GM21390 (cell line): Measurements from ENCODE around the gene GPX7.
"Not testable (repeated sequence)": the region's sequence is repeated elsewhere in the genome, so short reads cannot be mapped to it uniquely, and the experiment has no call there.

Experiments
- ATAC-seq: cut with Tn5 transposase; IDR thresholded peaks from one replicate; pipeline ENCODE4 v1.9.1; 2021; ENCODE audit not compliant: unreplicated experiment

Gene GPX7

GRCh38 chr1:52601991-52602855 is at the start of gene GPX7:
Gene GPX7 (plus strand): TSS chr1:52602371. CDS start chr1:52602410, 39 bp downstream.
- ATAC-seq = no peak

- peak; percentile 50 for ATAC-seq
Observed at GRCh38 chr1:52552505-52553361, 49.4 kb upstream of the GPX7 start, which contains the start of gene TUT4. Gene TUT4 (minus strand): TSS chr1:52553092. CDS start chr1:52526280, 26,812 bp downstream.

GRCh38 chr1:52553362-52554266 is 48.6 kb upstream of the GPX7 start:
- ATAC-seq = peak; percentile 56

GRCh38 chr1:52554267-52554640 is 47.9 kb upstream of the GPX7 start:
- ATAC-seq = no peak

GRCh38 chr1:52554756-52555155 is 47.4 kb upstream of the GPX7 start:
- no peak for ATAC-seq

- ATAC-seq = no peak
Observed at GRCh38 chr1:52556641-52557360, 45.4 kb upstream of the GPX7 start.

- no peak for ATAC-seq
Observed at GRCh38 chr1:52558941-52559340, 43.2 kb upstream of the GPX7 start.

- no peak for ATAC-seq
Observed at GRCh38 chr1:52559875-52560274, 42.3 kb upstream of the GPX7 start.

- ATAC-seq = no peak
Observed at GRCh38 chr1:52562766-52563165, 39.4 kb upstream of the GPX7 start.

- no peak for ATAC-seq
Observed at GRCh38 chr1:52567943-52568342, 34.2 kb upstream of the GPX7 start.

- ATAC-seq = no peak
Observed at GRCh38 chr1:52569449-52570210, 32.5 kb upstream of the GPX7 start.

GRCh38 chr1:52571783-52572182 is 30.4 kb upstream of the GPX7 start:
- ATAC-seq = no peak

- no peak for ATAC-seq
Observed at GRCh38 chr1:52572387-52572786, 29.8 kb upstream of the GPX7 start.

- ATAC-seq = no peak
Observed at GRCh38 chr1:52574594-52574993, 27.6 kb upstream of the GPX7 start.

GRCh38 chr1:52576074-52576473 is 26.1 kb upstream of the GPX7 start:
- ATAC-seq = no peak

- ATAC-seq = not testable (repeated sequence)
Observed at GRCh38 chr1:52578066-52578465, 24.1 kb upstream of the GPX7 start.

- no peak for ATAC-seq
Observed at GRCh38 chr1:52579415-52579814, 22.8 kb upstream of the GPX7 start.

GRCh38 chr1:52580283-52580682 is 21.9 kb upstream of the GPX7 start:
- no peak for ATAC-seq

- no peak for ATAC-seq
Observed at GRCh38 chr1:52582116-52582696, 20.0 kb upstream of the GPX7 start.
